Measurements from ENCODE around the gene PFKP.

Gene PFKP

GRCh38 chr10:3046981-3047547 is 20.3 kb upstream of the PFKP start:
- Histone ChIP-seq H3K79me2 (ENCODE audit: low read length) (no peaks in the 10 kb centered on the region), H2AFZ (ENCODE audit: low read depth, low read length) (no peak overlapping the region), H3K9me3 (ENCODE audit: insufficient read depth, low read length) (no peaks in the 10 kb centered on the region), H3K27me3 (ENCODE audit: low read depth, low read length) (no peaks in the 10 kb centered on the region), H3K9ac (ENCODE audit: low read length) (no peak overlapping the region), H3K4me1 (ENCODE audit: low read length) (no peaks in the 10 kb centered on the region), H3K4me2 (ENCODE audit: low read length) (no peak overlapping the region), H3K4me3 (ENCODE audit: low read length) (no peak overlapping the region), H3K27ac (ENCODE audit: low read length) (no peak overlapping the region), H4K20me1 (ENCODE audit: insufficient read depth, low read length) (no peaks in the 10 kb centered on the region), H3K36me3 (replicated peaks; ENCODE audit: low read depth, low read length) (no peaks in the 10 kb centered on the region)
- TF ChIP-seq CTCF (IDR thresholded peaks at IDR 0.05; ENCODE audit: low read depth, low read length) = no peak
- TF ChIP-seq EZH2phosphoT487 (IDR thresholded peaks at IDR 0.05; ENCODE audit: low read depth) = no peak

- Histone ChIP-seq H3K36me3 (replicated peaks; ENCODE audit: low read depth, low read length) (no peaks in the 10 kb centered on the region), H3K27me3 (ENCODE audit: low read depth, low read length) (no peaks in the 10 kb centered on the region), H2AFZ (ENCODE audit: low read depth, low read length) (no peak overlapping the region), H3K79me2 (ENCODE audit: low read length) (no peaks in the 10 kb centered on the region), H3K9me3 (ENCODE audit: insufficient read depth, low read length) (no peaks in the 10 kb centered on the region), H4K20me1 (ENCODE audit: insufficient read depth, low read length) (no peaks in the 10 kb centered on the region), H3K4me3 (ENCODE audit: low read length) (no peak overlapping the region), H3K4me2 (ENCODE audit: low read length) (no peak overlapping the region), H3K4me1 (ENCODE audit: low read length) (no peaks in the 10 kb centered on the region), H3K27ac (ENCODE audit: low read length) (no peak overlapping the region), H3K9ac (ENCODE audit: low read length) (no peak overlapping the region)
- TF ChIP-seq EZH2phosphoT487 (IDR thresholded peaks at IDR 0.05; ENCODE audit: low read depth) = no peak
- TF ChIP-seq CTCF (IDR thresholded peaks at IDR 0.05; ENCODE audit: low read depth, low read length) = no peak
Measured at GRCh38 chr10:3047596-3047995, 19.8 kb upstream of the PFKP start.

- no peaks in the 10 kb centered on the region for H3K4me1 ChIP-seq (ENCODE audit: low read length)
- no peaks in the 10 kb centered on the region for H4K20me1 ChIP-seq (ENCODE audit: insufficient read depth, low read length)
- H3K4me3 ChIP-seq (ENCODE audit: low read length) = no peak overlapping the region
- no peak overlapping the region for H3K4me2 ChIP-seq (ENCODE audit: low read length)
- H3K9me3 ChIP-seq (ENCODE audit: insufficient read depth, low read length) = no peaks in the 10 kb centered on the region
- no peak overlapping the region for H3K9ac ChIP-seq (ENCODE audit: low read length)
- no peak overlapping the region for H2AFZ ChIP-seq (ENCODE audit: low read depth, low read length)
- H3K79me2 ChIP-seq (ENCODE audit: low read length) = no peaks in the 10 kb centered on the region
- no peaks in the 10 kb centered on the region for H3K27me3 ChIP-seq (ENCODE audit: low read depth, low read length)
- no peak for TF ChIP-seq EZH2phosphoT487 (IDR thresholded peaks at IDR 0.05; ENCODE audit: low read depth)
- no peaks in the 10 kb centered on the region for H3K36me3 ChIP-seq (replicated peaks; ENCODE audit: low read depth, low read length)
- no peak overlapping the region for H3K27ac ChIP-seq (ENCODE audit: low read length)
Measured at GRCh38 chr10:3048119-3049019, 19.0 kb upstream of the PFKP start.

- Histone ChIP-seq H3K4me3 (ENCODE audit: low read length) (no peak overlapping the region), H3K4me2 (ENCODE audit: low read length) (no peak overlapping the region), H3K9me3 (ENCODE audit: insufficient read depth, low read length) (no peaks in the 10 kb centered on the region), H3K79me2 (ENCODE audit: low read length) (no peaks in the 10 kb centered on the region), H3K9ac (ENCODE audit: low read length) (no peak overlapping the region), H4K20me1 (ENCODE audit: insufficient read depth, low read length) (no peaks in the 10 kb centered on the region), H2AFZ (ENCODE audit: low read depth, low read length) (no peak overlapping the region), H3K4me1 (ENCODE audit: low read length) (no peaks in the 10 kb centered on the region), H3K36me3 (replicated peaks; ENCODE audit: low read depth, low read length) (no peaks in the 10 kb centered on the region), H3K27ac (ENCODE audit: low read length) (no peak overlapping the region), H3K27me3 (ENCODE audit: low read depth, low read length) (peaks cover 17% of the 10 kb centered on the region)
- TF ChIP-seq EZH2phosphoT487 (IDR thresholded peaks at IDR 0.05; ENCODE audit: low read depth) (no peak), CTCF (IDR thresholded peaks at IDR 0.05; ENCODE audit: low read depth, low read length) (no peak)
Measured at GRCh38 chr10:3051692-3052091, 15.7 kb upstream of the PFKP start.

Measured in OCI-LY3 (cell line).